GM20431 (cell line): Measurements from ENCODE around the gene RPS6KB2.

ENCODE experiments used
- in situ Hi-C: fragments of 300-500 bp; cut with MseI, MboI; formaldehyde crosslinking; loops from one replicate; pipeline ENCODE4 v1.15.0; 2020; ENCODE audit warnings: low sequenced_read_pairs; ENCODE audit not compliant: unreplicated experiment

RPS6KB2 gene

GRCh38 chr11:67439321-67440228 is 11.3 kb downstream of the RPS6KB2 start:
- in situ Hi-C loops, result no loop called here

GRCh38 chr11:67440229-67441097 is 12.2 kb downstream of the RPS6KB2 start:
- in situ Hi-C loops, result no loop called here

- in situ Hi-C loops, result no loop called here
Measured at GRCh38 chr11:67441098-67441563, 12.8 kb downstream of the RPS6KB2 start.

- in situ Hi-C loops, result no loop called here
Measured at GRCh38 chr11:67441731-67442351, 13.5 kb downstream of the RPS6KB2 start.

GRCh38 chr11:67442504-67443404 is 14.5 kb downstream of the RPS6KB2 start:
- in situ Hi-C loops, result no loop called here

GRCh38 chr11:67445515-67445914 is 17.2 kb downstream of the RPS6KB2 start:
- in situ Hi-C loops, result no loop called here

- in situ Hi-C loops, result no loop called here
Measured at GRCh38 chr11:67448220-67448609, 19.9 kb downstream of the RPS6KB2 start.

- in situ Hi-C loops, result no loop called here
Measured at GRCh38 chr11:67449116-67449844, 21.0 kb downstream of the RPS6KB2 start.

GRCh38 chr11:67450796-67451657 is 22.7 kb downstream of the RPS6KB2 start:
- in situ Hi-C loops, result no loop called here

- in situ Hi-C loops, result no loop called here
Measured at GRCh38 chr11:67451658-67451976, 23.3 kb downstream of the RPS6KB2 start.

- in situ Hi-C loops, result no loop called here
Measured at GRCh38 chr11:67452141-67452952, 24.1 kb downstream of the RPS6KB2 start, which contains the start of gene GPR152. Gene GPR152, minus strand, starts transcription at chr11:67452729. Its CDS starts 5 bp downstream, at chr11:67452724.

- in situ Hi-C loops, result no loop called here
Measured at GRCh38 chr11:67453816-67454732, 25.8 kb downstream of the RPS6KB2 start.

GRCh38 chr11:67455054-67455453 is 26.8 kb downstream of the RPS6KB2 start, which contains the start of gene CABP4:
Gene CABP4, plus strand, starts transcription at chr11:67455354. Its CDS starts 70 bp downstream, at chr11:67455424.
- in situ Hi-C loops, result no loop called here

- in situ Hi-C loops, result no loop called here
Measured at GRCh38 chr11:67456068-67456705, 27.9 kb downstream of the RPS6KB2 start.

- in situ Hi-C loops, result no loop called here
Measured at GRCh38 chr11:67457453-67457852, 29.2 kb downstream of the RPS6KB2 start.
